OCI-LY3 (cell line): ENCODE results near the gene CLDN5.

ENCODE experiments used
- H2AFZ ChIP-seq: fragments of 200-600, 300-600 bp; shearing (Covaris generic); 2 replicates; pipeline ENCODE4 v1.6.0; 2014; ENCODE audit warnings: antibody characterized with exemption, low read depth, low read length
- H3K27ac ChIP-seq: fragments of 200-600, 300-600 bp; sonication (generic); 2 replicates; pipeline ENCODE4 v1.5.1; 2014; ENCODE audit warnings: mild to moderate bottlenecking, low read length, moderate library complexity, mixed read lengths
- H3K27me3 ChIP-seq: fragments of 200-600, 300-600 bp; sonication (generic); 2 replicates; pipeline ENCODE4 v1.6.1; 2014; ENCODE audit warnings: low read depth, low read length, mixed read lengths
- H3K36me3 ChIP-seq: fragments of 200-600, 300-600 bp; sonication (generic); replicated peaks from 2 replicates; pipeline ENCODE3; 2014; ENCODE audit warnings: low read depth, low read length, mixed read lengths
- H3K4me1 ChIP-seq: fragments of 300-600, 200-600 bp; sonication (generic); 2 replicates; pipeline ENCODE4 v1.6.1; 2014; ENCODE audit warnings: low read length, mixed read lengths
- H3K4me2 ChIP-seq: fragments of 200-600, 300-600 bp; sonication (generic); 2 replicates; pipeline ENCODE4 v1.6.1; 2014; ENCODE audit warnings: low read length, mixed read lengths
- H3K4me3 ChIP-seq: fragments of 300-600, 200-600 bp; sonication (generic); 2 replicates; pipeline ENCODE4 v1.5.1; 2014; ENCODE audit warnings: antibody characterized with exemption, mild to moderate bottlenecking, low read length, moderate library complexity
- H3K79me2 ChIP-seq: fragments of 300-600, 200-600 bp; shearing (Covaris generic); 2 replicates; pipeline ENCODE4 v1.6.1; 2014; ENCODE audit warnings: mild to moderate bottlenecking, low read length, mixed read lengths
- H3K9ac ChIP-seq: fragments of 300-600, 200-600 bp; shearing (Covaris generic); 2 replicates; pipeline ENCODE4 v1.6.0; 2014; ENCODE audit warnings: mild to moderate bottlenecking, low read length, moderate library complexity
- H3K9me3 ChIP-seq: fragments of 200-600, 300-600 bp; shearing (Covaris generic); 2 replicates; pipeline ENCODE4 v1.6.1; 2014; ENCODE audit warnings: low read length, mixed read lengths; ENCODE audit not compliant: insufficient read depth
- H4K20me1 ChIP-seq: fragments of 200-600, 300-600 bp; sonication (generic); 2 replicates; pipeline ENCODE4 v1.6.1; 2016; ENCODE audit warnings: low read length, mixed read lengths; ENCODE audit not compliant: insufficient read depth
- EZH2phosphoT487 ChIP-seq: fragments of 200-600 bp; shearing (Covaris generic); IDR thresholded peaks from 2 replicates; pipeline ENCODE4 v1.6.1; 2018; ENCODE audit warnings: antibody characterized with exemption, mixed run types, low read depth
- TF ChIP-seq, protein P1 (sequence below): fragments of 200-600, 300-600 bp; sonication (generic); IDR thresholded peaks from 2 replicates; pipeline ENCODE4 v1.5.1; 2014; ENCODE audit warnings: antibody characterized with exemption, low read length, low read depth

The CLDN5 gene

DNA sequence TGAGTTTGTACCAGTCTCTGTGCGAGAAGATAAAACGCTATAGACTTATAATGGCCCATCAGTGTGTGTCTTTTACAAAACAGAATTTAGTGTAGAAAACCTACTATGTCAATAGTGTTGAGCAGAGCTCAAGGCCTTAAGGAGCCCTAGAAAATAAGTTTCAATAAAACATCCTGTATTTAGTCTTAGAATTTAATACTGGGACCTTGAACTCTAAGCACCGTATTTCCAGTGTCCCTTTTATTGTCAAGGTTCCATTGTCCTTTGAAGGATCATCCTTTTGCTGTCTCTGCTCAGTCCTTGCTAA is 27.9 kb downstream of the CLDN5 start:
- H4K20me1 ChIP-seq = 0 out of 2 replicates have a peak, but pooled peaks cover 6% of the 10 kb centered on the region
- H3K9ac ChIP-seq = no peak overlapping the region
- H3K9me3 ChIP-seq = no peaks in the 10 kb centered on the region
- H3K4me1 ChIP-seq = no peaks in the 10 kb centered on the region
- no peak overlapping the region for H3K4me2 ChIP-seq
- H3K4me3 ChIP-seq = no peak overlapping the region
- no peaks in the 10 kb centered on the region for H3K27me3 ChIP-seq
- no peak overlapping the region for H2AFZ ChIP-seq
- no peak overlapping the region for H3K27ac ChIP-seq
- TF ChIP-seq EZH2phosphoT487 = no peak
- TF ChIP-seq, protein P1, sequence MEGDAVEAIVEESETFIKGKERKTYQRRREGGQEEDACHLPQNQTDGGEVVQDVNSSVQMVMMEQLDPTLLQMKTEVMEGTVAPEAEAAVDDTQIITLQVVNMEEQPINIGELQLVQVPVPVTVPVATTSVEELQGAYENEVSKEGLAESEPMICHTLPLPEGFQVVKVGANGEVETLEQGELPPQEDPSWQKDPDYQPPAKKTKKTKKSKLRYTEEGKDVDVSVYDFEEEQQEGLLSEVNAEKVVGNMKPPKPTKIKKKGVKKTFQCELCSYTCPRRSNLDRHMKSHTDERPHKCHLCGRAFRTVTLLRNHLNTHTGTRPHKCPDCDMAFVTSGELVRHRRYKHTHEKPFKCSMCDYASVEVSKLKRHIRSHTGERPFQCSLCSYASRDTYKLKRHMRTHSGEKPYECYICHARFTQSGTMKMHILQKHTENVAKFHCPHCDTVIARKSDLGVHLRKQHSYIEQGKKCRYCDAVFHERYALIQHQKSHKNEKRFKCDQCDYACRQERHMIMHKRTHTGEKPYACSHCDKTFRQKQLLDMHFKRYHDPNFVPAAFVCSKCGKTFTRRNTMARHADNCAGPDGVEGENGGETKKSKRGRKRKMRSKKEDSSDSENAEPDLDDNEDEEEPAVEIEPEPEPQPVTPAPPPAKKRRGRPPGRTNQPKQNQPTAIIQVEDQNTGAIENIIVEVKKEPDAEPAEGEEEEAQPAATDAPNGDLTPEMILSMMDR = no peak
- no peaks in the 10 kb centered on the region; the same call in 1 of the 2 replicates for H3K79me2 ChIP-seq
- peaks cover 58% of the 10 kb centered on the region for H3K36me3 ChIP-seq

DNA sequence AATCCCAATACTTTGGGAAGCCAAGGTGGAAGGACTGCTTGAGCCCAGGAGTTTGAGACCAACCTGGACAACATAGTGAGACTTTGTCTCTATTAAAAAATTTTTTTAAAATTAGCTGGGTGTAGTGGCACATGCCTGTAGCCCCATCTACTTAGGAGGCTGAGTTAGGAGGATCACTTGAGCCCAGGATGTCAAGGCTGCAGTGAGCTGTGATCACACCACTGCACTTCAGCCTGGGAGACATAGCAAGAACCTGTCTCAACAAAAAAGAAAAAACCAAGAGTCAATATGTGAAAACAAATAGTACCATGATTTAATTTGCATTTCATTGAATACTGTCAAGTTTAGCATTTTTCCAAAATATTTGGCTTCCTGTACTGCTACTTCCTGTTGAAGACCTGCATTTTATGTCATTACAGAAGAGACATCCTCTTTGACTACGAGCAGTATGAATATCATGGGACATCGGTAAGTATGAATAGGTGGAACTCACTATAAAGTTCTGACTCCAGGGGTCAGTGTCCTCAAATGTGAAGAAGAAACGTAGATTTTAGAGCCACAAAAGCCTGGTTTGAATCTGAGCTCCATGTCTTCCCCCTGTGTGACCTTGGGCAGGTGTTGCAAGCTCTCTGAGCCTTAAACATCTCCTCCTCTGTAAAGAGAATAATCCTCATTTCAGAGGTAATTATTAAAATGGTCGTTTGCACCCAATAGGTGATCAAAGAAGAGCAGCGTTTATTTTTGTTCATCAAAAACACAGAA is 28.5 kb downstream of the CLDN5 start:
- TF ChIP-seq, protein P1 = peak; percentile 43
- TF ChIP-seq EZH2phosphoT487 = no peak
- H3K27ac ChIP-seq = no peak overlapping the region
- H3K4me2 ChIP-seq = no peak overlapping the region
- no peaks in the 10 kb centered on the region; the same call in 1 of the 2 replicates for H3K79me2 ChIP-seq
- peaks cover 61% of the 10 kb centered on the region for H3K36me3 ChIP-seq
- H3K27me3 ChIP-seq = no peaks in the 10 kb centered on the region
- H3K9ac ChIP-seq = no peak overlapping the region
- H4K20me1 ChIP-seq = 0 out of 2 replicates have a peak, but pooled peaks cover 6% of the 10 kb centered on the region
- H2AFZ ChIP-seq = no peak overlapping the region
- H3K4me1 ChIP-seq = no peaks in the 10 kb centered on the region
- no peak overlapping the region for H3K4me3 ChIP-seq
- H3K9me3 ChIP-seq = no peaks in the 10 kb centered on the region

DNA sequence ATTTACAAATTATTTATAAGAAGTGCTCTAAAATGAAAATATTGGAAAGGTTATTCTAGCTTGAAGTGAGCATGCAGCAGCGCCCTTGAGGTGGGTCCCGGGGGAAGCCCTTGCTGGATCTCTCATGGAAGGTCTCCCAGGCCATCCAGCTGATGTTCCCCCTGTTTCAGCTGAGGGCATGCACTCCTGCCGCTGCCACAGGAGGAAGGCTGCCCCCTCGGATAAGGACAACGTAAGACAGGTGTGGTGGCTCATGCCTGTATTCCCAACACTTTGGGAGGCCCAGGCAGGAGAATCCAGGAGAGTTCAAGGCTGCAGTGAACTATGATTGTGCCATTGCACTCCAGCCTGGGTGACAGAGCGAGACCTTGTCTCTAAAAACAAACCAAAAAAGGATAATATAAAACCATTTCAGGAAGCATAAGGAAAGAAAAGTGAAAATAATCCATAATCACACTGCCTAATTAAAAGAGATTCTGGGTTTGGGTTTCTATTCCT is 29.5 kb downstream of the CLDN5 start:
- Histone ChIP-seq H3K9me3 (no peaks in the 10 kb centered on the region), H3K4me1 (no peaks in the 10 kb centered on the region), H2AFZ (no peak overlapping the region), H3K4me2 (no peak overlapping the region), H3K9ac (no peak overlapping the region), H3K4me3 (no peak overlapping the region), H3K79me2 (no peaks in the 10 kb centered on the region; the same call in 1 of the 2 replicates), H3K36me3 (peaks cover 57% of the 10 kb centered on the region), H4K20me1 (0 out of 2 replicates have a peak, but pooled peaks cover 6% of the 10 kb centered on the region), H3K27ac (no peak overlapping the region), H3K27me3 (no peaks in the 10 kb centered on the region)
- no peak for TF ChIP-seq EZH2phosphoT487
- TF ChIP-seq, protein P1 = no peak

- H3K36me3 ChIP-seq = peaks cover 57% of the 10 kb centered on the region
- no peaks in the 10 kb centered on the region; the same call in 1 of the 2 replicates for H3K79me2 ChIP-seq
These were observed 30.1 kb downstream of the CLDN5 start for GRCh38 chr22:19494001-19494560.

More at GRCh38 chr22:19494001-19494560, 30.1 kb downstream of the CLDN5 start:
- H3K4me2 ChIP-seq = no peak overlapping the region
- no peaks in the 10 kb centered on the region for H3K9me3 ChIP-seq
- H4K20me1 ChIP-seq = 0 out of 2 replicates have a peak, but pooled peaks cover 6% of the 10 kb centered on the region
- no peak overlapping the region for H2AFZ ChIP-seq
- TF ChIP-seq, protein P1 = no peak
- TF ChIP-seq EZH2phosphoT487 = no peak
- no peaks in the 10 kb centered on the region for H3K27me3 ChIP-seq
- H3K4me1 ChIP-seq = no peaks in the 10 kb centered on the region
- H3K27ac ChIP-seq = no peak overlapping the region
- no peak overlapping the region for H3K9ac ChIP-seq
- H3K4me3 ChIP-seq = no peak overlapping the region
